HL-60 (cell line): Measurements from ENCODE around the gene XKR8.
A peak's percentile ranks its signal among the peaks of the same experiment; 100 is the strongest.

Experiments used
- DNase-seq, 2 experiments: peaks; one replicate each; pipeline ENCODE4 v3.0.0-alpha.2; 2010 to 2020; ENCODE audit warnings: low read depth in 1 of 2, low spot score in 1 of 2
- H3K27ac ChIP-seq: fragments of 250-450 bp; sonication (Bioruptor Pico); replicated peaks from 2 replicates; pipeline ENCODE4 v1.5.1; 2020; ENCODE audit warnings: mild to moderate bottlenecking, moderate library complexity
- H3K27me3 ChIP-seq: fragments of 250-450 bp; sonication (Bioruptor Pico); 2 replicates; pipeline ENCODE4 v1.5.1; 2021; ENCODE audit warnings: mild to moderate bottlenecking, moderate library complexity; ENCODE audit not compliant: insufficient read depth, poor library complexity, severe bottlenecking
- H3K4me3 ChIP-seq: replicated peaks from 2 replicates; pipeline ENCODE4 v1.5.1; 2011; ENCODE audit warnings: mild to moderate bottlenecking, control low read depth, low read length; ENCODE audit not compliant: insufficient read depth
- GABPA ChIP-seq: IDR thresholded peaks from 2 replicates; pipeline ENCODE4 v1.6.1; 2012; ENCODE audit warnings: low read depth
- POLR2AphosphoS5 ChIP-seq: IDR thresholded peaks from 2 replicates; pipeline ENCODE4 v1.6.1; 2012; ENCODE audit warnings: low read depth
- REST ChIP-seq: IDR thresholded peaks from 2 replicates; pipeline ENCODE4 v1.6.1; 2012; ENCODE audit warnings: low read depth; ENCODE audit not compliant: insufficient replicate concordance
- SPI1 ChIP-seq: IDR thresholded peaks from 2 replicates; pipeline ENCODE4 v1.6.1; 2012; ENCODE audit warnings: low read depth, mild to moderate bottlenecking, borderline replicate concordance
- TF ChIP-seq, protein P1 (sequence below): IDR thresholded peaks from one replicate; pipeline ENCODE4 v1.5.1; 2011; ENCODE audit warnings: low read length, control low read depth, inconsistent platforms; ENCODE audit not compliant: insufficient read depth

XKR8 gene

DNA sequence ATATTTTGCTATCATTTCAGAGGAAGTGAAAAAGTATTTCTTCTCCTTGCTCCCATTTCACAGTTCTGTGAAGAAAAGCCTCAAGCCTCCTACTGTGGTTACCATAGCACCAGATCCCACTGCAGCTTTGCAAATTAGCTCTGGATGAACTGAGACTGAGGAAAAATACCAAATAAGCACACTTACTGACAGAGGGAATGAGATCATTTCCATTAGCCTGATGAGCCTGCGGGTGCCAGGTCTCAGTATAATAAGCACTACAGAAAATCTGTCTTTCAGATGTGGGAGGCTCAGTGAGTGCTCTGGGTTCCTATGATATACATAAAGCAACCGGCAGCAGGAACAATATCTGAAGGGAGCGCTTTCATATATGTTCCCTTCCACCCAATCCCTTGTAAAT, 21.4 kb downstream of the XKR8 start:
- no peak overlapping the region for H3K27ac ChIP-seq
- no peak overlapping the region for H3K4me3 ChIP-seq
- H3K27me3 ChIP-seq, result no peaks in the 10 kb centered on the region
- no peak for DNase-seq
- TF ChIP-seq POLR2AphosphoS5 (no peak), GABPA (no peak), SPI1 (no peak)
- TF ChIP-seq, protein P1, sequence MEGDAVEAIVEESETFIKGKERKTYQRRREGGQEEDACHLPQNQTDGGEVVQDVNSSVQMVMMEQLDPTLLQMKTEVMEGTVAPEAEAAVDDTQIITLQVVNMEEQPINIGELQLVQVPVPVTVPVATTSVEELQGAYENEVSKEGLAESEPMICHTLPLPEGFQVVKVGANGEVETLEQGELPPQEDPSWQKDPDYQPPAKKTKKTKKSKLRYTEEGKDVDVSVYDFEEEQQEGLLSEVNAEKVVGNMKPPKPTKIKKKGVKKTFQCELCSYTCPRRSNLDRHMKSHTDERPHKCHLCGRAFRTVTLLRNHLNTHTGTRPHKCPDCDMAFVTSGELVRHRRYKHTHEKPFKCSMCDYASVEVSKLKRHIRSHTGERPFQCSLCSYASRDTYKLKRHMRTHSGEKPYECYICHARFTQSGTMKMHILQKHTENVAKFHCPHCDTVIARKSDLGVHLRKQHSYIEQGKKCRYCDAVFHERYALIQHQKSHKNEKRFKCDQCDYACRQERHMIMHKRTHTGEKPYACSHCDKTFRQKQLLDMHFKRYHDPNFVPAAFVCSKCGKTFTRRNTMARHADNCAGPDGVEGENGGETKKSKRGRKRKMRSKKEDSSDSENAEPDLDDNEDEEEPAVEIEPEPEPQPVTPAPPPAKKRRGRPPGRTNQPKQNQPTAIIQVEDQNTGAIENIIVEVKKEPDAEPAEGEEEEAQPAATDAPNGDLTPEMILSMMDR, result no peak

DNA sequence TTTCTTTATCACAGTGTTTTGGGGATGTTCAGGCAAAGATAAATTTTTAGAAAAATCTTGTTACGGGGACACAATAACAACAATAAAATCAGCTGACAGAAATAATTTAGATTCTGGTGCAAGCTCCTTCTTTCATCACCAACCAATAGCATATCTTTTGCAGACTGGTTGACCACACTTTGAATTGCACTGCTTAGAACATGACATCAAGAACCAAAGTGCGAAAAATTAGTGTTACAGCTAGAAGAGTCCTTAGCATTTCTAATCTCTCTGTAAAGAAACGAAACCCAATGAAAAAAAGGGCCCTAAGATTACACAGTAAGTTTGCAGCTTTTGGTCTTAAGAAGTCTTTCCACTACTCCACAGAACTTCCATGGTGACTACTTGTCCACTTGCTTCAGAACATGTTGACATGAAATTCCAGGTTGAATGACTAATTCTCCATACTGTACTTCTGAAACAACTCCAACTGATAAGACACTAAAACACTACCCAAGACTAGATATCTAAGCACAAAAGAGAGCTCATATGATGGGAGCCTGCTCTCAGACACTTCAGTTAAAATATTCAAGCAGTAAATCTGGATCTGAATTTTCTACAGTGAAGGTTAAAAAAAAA, 31.3 kb downstream of the XKR8 start:
- H3K27ac ChIP-seq, result no peak overlapping the region
- TF ChIP-seq, protein P1, result no peak
- no peak for TF ChIP-seq SPI1
- TF ChIP-seq POLR2AphosphoS5, result no peak
- TF ChIP-seq GABPA, result no peak
- TF ChIP-seq REST, result no peak
- no peak for DNase-seq
- no peak overlapping the region for H3K4me3 ChIP-seq
- H3K27me3 ChIP-seq, result no peaks in the 10 kb centered on the region

- DNase-seq, result peak in 1 of 2 experiments; percentile 71
- TF ChIP-seq POLR2AphosphoS5, result no peak
- TF ChIP-seq, protein P1, result no peak
- no peak for TF ChIP-seq REST
- peak; percentile 81 for TF ChIP-seq SPI1
- TF ChIP-seq GABPA, result 0 out of 2 replicates have a peak, but pooled peaks have one; percentile 18
- Histone ChIP-seq H3K27me3 (no peaks in the 10 kb centered on the region), H3K4me3 (no peak overlapping the region), H3K27ac (peak overlapping the region; percentile 61)
These were observed 32.5 kb downstream of the XKR8 start for GRCh38 chr1:27992276-27992675.

GRCh38 chr1:27993241-27993640, 33.5 kb downstream of the XKR8 start:
- TF ChIP-seq, protein P1, result no peak
- no peak for TF ChIP-seq GABPA
- no peak for TF ChIP-seq REST
- no peak for TF ChIP-seq SPI1
- TF ChIP-seq POLR2AphosphoS5, result no peak
- H3K4me3 ChIP-seq, result no peak overlapping the region
- no peaks in the 10 kb centered on the region for H3K27me3 ChIP-seq
- DNase-seq, result peak in 1 of 2 experiments; percentile 70
- peak overlapping the region; percentile 61 for H3K27ac ChIP-seq
